HG02678 (cell line): ENCODE results near the gene TASP1.
"Not testable (repeated sequence)": the region's sequence is repeated elsewhere in the genome, so short reads cannot be mapped to it uniquely, and the experiment has no call there.

Experiments used
- ATAC-seq: cut with Tn5 transposase; IDR thresholded peaks from one replicate; pipeline ENCODE4 v1.9.1; 2021; ENCODE audit warnings: mild to moderate bottlenecking, moderate library complexity; ENCODE audit not compliant: unreplicated experiment

Gene TASP1

DNA sequence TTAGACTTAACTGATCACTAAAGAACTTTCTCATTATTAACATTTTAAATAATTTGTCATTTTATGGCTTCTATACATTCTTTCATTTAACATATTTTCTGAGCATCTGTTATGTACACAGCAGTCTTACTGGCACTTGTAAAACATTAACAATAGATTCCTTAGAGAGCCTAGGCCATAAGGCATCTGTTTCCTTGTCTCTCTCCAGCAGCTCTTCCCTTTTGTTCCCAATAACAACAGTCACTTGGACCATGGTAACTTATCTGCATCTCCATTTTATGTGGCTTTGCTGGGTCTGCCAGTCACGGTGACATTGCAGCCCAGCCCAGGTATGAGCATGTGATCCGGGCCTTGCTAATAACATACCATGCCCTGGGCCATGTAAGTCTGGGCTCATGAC is 11.7 kb upstream of the TASP1 start:
- ATAC-seq = no peak

DNA sequence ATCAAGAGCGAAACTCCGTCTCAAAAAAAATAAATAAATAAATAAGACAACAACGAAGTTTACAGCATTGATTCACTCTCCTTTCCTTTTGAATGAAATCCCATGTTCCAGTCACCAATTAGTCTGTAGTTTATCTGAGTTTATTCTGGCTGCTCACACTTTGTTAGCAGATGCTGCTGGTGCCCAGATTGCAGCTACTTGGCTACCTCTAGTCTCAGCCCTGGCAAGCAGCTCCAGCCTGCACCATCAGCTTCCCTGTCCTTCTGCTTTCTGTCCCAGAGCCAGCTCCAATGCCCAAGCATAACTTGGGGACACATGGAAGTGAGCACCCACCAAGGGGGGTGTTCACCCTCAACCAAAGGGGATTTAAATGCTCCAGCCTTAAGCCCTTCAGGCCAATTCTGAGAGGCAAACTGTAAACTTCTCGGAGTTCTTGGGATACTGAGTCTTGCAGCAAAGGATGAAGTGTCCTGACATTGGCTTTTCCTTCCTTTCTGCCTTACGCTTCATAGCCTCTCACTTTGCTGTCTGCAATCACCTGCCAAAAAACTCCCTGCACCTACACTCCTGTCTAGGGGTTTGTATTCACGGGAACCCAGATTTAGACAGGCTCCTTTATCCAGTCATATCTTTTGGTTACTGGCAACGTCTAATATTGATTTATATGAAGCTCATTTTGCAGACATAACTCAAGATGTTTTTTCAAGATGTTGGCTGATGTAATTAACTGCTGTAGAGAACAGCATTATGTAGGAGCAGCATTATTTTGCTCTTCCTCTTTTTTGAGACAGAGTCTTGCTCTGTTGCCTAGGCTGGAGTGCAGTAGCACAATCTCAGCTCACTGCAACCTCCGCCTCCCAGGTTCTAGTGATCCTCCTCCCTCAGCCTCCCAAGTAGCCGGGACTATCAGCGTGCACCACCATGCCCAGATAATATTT is 9.8 kb upstream of the TASP1 start:
- ATAC-seq = no peak

DNA sequence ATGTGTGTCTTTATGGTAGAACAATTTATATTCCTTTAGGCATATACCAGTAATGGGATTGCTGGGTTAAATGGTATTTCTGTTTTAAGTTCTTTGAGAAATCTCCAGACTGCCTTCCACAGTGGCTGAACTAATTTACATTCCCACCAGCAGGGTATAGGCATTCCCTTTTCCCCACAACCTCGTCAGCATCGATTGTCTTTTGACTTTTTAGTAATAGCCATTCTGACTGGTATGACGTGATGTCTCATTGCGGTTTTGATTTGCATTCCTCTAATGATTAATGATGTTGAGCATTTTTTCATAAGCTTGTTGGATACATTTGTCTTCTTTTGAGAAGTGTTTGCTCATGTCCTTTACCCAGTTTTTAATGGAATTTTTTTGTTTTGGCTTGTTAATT is 5.3 kb upstream of the TASP1 start:
- ATAC-seq = no peak

DNA sequence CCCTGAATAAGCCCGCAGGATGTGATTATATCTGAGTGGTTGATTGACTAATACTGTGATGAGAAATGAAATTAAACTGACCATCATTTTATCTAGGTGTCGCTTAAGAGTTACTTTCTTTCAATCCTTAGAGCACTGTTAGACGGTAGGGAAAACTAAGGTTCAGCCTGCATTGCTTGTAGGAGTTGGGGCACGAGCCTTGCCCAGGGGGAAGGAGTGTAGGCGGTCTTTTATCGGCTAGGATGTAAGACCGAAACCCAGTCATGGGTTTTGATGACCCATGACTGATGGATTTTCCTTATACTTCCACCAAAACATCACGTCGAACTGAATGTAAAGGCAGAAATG is 392 bp upstream of the TASP1 start:
- no peak for ATAC-seq

DNA sequence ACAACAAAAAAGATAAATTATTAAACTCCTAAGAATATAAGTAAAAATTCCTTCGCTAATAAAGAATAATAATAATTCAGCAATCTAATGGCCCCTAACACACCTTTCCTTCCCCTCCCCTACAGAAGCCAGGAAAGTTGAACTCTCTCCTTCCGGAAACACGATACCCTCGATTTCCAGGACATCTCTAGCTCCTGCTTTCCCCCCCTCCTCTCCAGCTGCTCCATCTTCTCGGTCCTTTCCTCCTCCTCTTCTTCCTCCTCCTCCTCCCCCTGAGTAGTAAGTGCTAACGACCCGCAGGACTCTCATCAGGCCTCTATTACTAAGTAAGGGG is 603 bp downstream of the TASP1 start:
- ATAC-seq = no peak

DNA sequence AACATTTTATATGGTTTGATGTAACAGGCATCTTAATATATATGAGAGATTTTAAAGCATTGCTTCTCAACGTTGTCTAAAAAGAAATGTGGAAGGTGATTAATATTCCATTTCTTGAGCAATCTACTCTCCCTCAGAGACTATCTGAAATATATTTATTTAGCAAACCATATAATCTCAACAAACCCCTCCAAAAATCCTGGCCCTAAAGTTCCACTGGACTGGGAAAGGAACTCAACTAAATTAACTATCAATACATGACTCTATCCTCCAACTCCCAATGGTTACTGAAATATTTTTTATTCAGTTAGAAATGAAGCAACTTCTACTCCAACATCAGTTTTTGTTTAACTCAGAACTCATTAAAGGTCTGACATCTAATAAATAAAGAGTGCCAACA is 6.3 kb downstream of the TASP1 start:
- no peak for ATAC-seq

DNA sequence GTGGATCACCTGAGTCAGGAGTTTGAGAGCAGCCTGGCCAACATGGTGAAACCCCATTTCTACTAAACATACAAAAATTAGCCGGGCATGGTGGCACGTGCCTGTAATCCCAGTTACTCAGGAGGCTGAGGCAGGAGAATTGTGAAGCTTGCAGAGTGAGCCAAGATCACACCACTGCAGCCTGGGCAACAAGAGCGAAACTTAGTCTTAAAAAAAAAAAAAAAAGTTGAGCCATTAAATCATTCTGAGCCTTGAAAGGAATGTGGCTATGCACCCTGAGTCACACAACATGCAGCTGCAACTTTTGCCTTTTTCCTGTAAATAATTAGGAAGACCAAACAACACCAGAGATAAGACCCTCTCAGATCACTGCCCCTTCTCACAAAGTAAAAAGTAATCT is 11.2 kb downstream of the TASP1 start:
- ATAC-seq = not testable (repeated sequence)

DNA sequence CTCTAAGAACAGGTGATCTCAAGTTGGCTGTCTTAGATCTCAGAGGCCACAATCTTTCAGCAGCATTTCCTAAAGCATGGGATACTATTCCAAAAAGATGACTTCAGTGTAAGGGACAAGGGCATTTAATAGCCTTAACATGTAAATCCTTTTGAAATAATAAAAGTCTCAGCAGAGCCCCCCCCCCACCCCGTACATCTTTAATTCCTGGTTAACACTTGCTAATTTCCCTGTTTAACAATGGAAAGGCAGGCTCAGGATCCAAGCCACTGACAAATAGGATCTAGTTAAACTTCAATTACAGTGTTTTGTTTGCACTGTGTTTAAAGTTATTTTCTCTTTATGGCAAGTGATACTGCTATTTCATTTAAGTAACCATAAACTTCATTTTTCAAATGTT is 12.0 kb downstream of the TASP1 start:
- ATAC-seq = no peak

DNA sequence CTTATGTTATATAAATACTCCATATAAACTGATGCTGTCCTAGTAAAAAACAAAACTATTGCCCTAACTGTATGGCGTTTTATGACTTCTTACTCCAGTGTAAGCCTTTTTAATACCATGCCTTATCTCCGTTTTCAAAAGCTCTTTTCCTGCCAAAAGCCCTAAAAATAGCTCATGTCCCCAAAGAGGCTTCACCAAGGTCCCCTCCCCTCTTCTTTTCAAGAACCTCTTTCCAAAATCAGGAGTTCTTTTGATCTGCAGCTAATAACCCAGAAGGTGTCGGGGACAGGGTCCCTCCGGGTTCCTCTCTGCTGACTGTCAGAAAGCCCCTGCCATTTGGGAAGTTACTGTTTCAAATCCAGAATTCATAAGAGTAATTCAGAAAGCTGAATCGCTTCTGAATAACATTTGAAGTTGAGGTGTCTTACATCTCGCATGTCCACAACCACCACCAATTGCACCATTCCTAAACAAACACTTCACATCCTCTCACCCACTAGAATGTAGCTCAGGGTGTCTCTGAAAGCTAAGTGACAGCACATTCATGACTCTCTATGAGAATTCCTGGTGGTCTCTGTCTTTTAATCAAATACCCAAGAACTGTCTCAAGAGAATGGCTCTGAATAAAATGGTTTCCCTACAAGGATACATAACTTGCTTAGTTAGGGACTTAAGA is 13.3 kb downstream of the TASP1 start:
- ATAC-seq = no peak

DNA sequence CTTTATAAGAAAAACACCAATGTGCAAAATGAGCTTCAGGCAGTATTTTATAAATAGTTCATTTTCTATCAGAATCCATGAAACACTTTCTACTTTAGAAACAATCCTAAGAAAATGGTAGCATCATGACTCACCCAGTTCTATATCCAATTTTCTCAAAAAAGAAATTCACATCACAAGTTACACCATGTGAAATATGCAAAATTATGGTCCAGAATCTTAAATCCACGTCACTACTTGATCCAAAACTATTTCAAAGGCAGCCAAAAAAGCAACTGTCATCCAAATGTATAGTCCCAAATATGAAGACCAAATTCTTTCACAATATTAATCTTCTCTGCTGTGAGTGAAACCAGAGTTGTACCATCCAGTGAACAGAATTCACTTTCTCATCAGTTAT is 19.3 kb downstream of the TASP1 start:
- ATAC-seq = not testable (repeated sequence)

DNA sequence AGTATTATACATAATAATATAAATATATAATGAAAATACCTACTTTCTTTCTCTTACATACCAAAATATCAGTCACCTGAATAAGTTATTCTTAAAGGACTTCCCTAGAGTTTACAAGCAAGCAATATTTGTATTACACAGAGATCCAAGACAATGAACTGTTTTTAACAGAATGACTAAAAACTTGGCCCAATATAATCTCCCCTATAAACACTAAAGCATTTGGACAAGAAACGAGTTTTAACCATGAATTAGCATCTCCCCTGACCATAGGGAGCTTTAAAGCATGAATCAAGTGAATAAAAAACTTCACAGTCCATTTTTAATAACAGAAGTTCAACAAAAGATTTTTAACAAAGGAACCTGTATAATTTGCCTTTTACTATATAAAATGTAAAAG is 20.3 kb downstream of the TASP1 start:
- not testable (repeated sequence) for ATAC-seq

DNA sequence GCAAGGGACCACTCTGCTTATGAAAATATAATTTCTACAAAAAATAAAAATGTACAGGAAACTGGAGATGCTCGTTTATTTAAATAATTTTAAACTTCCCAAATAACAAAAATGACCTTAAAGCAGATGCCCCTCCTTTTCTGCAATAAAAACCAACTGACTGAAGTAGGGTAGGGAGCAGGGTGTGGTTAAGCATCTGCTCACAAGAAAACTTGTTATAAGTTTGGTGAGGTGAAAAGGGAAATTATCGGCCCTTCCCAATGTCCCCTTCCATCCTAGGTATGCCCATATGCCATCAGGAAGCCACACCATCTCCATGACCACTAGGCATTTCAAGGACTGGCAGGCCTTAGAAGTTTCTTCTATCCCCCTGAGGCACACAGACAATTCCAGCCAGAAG is 21.1 kb downstream of the TASP1 start:
- not testable (repeated sequence) for ATAC-seq

DNA sequence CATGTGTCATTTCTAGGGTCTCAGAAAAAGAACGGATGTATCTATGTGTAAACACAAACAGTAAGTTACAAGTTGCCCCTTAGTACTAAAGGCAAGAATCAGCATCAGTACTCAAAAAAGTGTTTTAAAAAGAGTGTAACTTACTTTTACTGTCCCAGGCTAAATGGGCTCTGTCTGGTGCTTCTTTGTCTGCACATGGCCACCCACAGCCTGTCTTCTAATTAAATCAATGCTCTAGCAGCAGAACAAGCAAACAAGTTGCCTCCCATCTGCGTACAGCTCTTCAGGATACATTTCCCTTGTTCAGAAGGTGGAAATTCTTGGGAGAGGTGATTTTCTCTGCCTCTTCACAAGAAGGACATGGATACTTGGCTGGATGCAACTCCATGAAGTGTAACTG is 22.0 kb downstream of the TASP1 start:
- not testable (repeated sequence) for ATAC-seq

DNA sequence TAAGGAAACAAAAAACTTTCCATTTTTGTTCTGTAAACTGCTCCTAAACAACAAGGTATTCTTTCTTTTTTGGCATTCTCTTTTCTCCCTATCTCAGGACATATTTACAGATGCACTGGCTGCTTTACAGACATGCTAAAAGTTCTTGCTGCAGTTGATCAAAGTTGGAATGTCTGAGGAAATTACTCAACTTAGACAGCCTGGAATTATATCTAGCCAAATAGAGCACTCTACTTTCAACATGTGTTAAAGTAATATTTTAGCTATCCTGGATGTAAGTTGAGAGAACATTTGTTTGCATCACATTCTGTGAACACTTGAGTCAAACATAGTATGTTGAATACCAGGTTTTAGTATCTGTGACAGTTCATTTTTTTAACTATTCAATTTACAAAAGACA is 24.8 kb downstream of the TASP1 start:
- ATAC-seq = no peak

DNA sequence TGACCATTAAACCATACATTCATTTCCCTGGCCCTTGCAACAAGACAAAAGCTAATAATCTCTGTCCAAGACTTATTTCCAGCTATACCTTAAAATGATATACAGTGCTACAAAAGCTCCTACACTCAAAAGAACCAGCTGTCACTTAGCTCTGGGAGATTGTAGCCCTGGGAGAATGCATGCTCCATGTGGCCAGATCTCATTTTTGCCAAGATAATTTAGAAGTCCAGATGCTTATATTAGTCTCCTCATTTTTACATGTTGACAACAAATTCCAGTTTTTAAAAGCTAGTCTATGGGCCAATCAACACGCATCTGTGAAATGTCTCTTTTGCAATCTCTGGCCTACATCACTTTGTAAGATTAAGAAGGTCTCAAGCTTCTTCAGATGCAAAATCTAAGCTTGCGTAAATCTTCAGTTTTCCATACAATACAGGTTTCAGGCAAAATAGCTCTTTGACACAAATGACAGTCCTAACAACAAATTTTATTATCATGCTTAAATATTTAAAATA is 27.1 kb downstream of the TASP1 start:
- no peak for ATAC-seq

DNA sequence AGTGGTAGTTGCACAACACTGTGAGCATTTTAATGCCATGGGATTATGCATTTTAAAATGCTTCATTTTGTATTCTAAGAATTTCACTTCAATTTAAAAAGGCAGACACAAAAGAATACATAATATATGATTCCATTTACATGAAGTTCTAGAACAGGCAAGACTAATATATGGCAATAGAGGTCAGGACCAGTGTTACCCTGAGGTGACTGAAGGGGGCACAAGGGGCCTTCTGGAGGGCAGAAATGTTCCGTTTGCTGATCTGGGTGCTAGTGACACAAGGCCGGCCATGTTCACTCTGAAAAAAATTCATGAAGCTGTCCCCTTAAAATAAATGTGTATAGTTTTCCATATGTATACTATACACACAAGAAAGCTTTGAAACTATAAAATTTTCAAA is 28.5 kb downstream of the TASP1 start:
- no peak for ATAC-seq

DNA sequence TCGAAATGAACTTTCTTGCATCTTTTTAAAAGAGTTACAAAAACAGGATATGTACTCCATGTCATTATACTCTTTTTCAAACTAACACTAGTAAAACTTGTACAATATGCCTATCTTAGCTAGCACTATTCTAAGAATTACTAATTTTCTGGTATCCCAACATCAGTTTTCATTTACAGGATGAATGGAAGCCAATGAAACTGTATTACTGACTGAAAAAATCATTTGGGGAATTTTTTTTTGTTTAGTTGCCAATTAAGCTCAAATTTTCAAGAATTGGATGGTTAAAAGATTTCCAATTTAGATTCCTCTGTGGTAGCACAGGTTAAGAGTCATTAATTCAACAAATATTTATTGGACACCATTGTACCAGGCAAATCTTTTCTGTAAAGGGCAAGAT is 30.7 kb downstream of the TASP1 start:
- ATAC-seq = no peak

DNA sequence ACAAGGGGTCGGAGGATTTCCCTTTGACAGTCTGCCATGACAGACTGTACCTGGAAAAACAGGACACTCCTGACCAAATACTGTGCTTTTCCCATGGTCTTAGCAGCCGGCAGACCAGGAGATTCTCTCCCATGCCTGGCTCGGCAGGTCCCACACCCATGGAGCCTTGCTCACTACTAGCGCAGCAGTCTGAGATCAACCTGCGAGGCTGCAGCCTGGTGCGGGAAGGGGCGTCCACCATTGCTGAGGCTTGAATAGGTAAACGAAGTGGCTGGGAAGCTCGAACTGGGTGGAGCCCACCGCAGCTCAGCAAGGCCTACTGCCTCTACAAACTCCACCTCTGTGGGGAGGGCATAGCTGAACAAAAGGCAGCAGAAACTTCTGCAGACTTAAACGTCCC is 45.3 kb downstream of the TASP1 start:
- not testable (repeated sequence) for ATAC-seq

DNA sequence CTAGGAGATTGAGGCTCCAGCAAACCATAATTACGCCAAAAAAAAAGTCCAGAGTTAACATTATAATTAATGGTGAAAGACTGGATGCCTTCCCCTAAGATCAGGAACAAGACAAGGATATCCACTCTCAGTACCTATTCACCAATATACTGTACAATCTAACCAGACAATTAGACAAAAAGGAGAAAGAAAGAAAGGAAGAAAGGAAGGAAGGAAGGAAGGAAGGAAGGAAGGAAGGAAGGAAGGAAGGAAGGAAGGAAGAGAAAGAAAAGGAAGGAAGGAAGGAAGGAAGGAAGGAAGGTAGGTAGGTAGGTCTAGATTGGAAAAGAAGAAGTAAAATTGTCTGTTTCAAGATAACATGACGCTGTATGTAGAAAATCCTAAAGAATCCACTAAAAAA is 50.7 kb downstream of the TASP1 start:
- ATAC-seq = no peak

DNA sequence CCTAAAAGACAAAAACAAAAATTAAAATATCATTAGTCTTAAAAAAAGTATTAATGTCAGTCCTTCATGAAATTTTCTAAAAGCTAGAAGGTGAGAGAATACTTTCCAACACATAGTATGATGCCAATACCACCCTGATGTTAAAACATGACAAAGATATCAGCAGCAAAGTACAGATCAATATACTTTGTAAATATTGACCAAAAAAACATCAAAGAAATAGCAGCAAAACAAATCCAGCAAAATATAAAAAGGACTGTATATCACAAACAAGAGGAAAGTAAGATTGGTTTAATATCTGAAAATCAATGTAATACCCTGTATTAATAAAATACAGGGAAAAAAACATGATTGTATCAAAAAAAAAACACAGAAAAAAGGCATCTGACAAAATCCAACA is 51.4 kb downstream of the TASP1 start:
- no peak for ATAC-seq

DNA sequence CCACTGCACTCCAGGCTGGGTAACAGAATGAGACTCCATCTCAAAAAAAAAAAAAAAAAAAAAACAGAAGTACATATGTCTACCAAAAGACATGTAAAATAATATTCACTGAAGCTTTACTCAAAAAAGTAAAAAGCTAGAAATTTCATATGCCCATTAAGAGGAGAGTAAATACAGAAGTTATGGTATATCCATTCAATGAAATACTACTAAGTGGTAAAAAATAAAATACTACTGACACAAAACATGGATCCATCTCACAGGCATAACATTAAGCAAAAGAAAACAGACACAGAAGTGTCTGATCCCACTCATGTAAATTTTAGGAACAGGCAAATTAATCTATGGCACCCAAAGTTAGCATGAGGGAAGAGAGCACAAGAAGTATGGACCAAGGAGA is 52.6 kb downstream of the TASP1 start:
- ATAC-seq = no peak

DNA sequence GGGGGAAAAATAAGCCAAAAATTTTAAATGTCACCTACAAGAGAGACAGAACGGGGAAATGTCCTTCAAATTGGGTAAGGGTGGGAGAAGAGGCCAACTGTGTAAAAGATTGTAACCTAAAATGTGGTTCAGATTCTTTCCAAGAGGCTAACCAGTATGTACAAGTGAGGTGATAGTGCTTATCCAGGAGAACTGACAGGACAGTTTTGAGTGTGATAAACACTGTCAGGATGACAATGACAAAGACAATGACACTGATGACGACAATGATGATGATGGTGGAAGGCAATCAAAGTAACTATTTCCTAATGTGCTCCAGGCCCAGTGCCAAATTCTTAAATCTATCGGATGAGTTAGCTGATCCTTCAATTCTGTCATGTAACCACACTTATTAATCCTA is 57.3 kb downstream of the TASP1 start:
- ATAC-seq = no peak
